BE2C (cell line): ENCODE data around the gene C10orf53.

Source experiments
- DNase-seq: peaks from one replicate; pipeline ENCODE4 v3.0.0-alpha.2; 2020
- H3K27me3 ChIP-seq: fragments of 250-450 bp; sonication (Bioruptor Pico); 2 replicates; pipeline ENCODE4 v1.5.1; 2020; ENCODE audit warnings: mild to moderate bottlenecking
- H3K36me3 ChIP-seq: fragments of 250-450 bp; sonication (Bioruptor Pico); 2 replicates; pipeline ENCODE4 v1.5.1; 2020; ENCODE audit warnings: mild to moderate bottlenecking
- H3K4me1 ChIP-seq: fragments of 250-450 bp; sonication (Bioruptor Pico); 2 replicates; pipeline ENCODE4 v1.5.1; 2020
- H3K4me3 ChIP-seq: 2 replicates; pipeline ENCODE4 v1.5.1; 2011; ENCODE audit warnings: low read depth, low read length
- H3K9me3 ChIP-seq: fragments of 250-450 bp; sonication (Bioruptor Pico); 2 replicates; pipeline ENCODE4 v1.5.1; 2020
- CTCF ChIP-seq: IDR thresholded peaks from 2 replicates; pipeline ENCODE4 v1.5.1; 2012; ENCODE audit warnings: mild to moderate bottlenecking, low read depth, low read length

The C10orf53 gene

GRCh38 chr10:49664006-49664841, 15.2 kb upstream of the C10orf53 start:
- no peak for TF ChIP-seq CTCF
- Histone ChIP-seq H3K4me3 (no peak overlapping the region), H3K36me3 (no peaks in the 10 kb centered on the region), H3K27me3 (no peaks in the 10 kb centered on the region), H3K9me3 (no peaks in the 10 kb centered on the region), H3K4me1 (peaks cover 24% of the 10 kb centered on the region)
- DNase-seq: peak; percentile 53

- TF ChIP-seq CTCF: no peak
- Histone ChIP-seq H3K4me1 (peaks cover 24% of the 10 kb centered on the region), H3K36me3 (no peaks in the 10 kb centered on the region), H3K9me3 (no peaks in the 10 kb centered on the region), H3K27me3 (no peaks in the 10 kb centered on the region), H3K4me3 (no peak overlapping the region)
- DNase-seq: no peak
Observed at GRCh38 chr10:49664842-49665355, 14.6 kb upstream of the C10orf53 start.

- Histone ChIP-seq H3K4me1 (peaks cover 24% of the 10 kb centered on the region), H3K36me3 (no peaks in the 10 kb centered on the region), H3K4me3 (no peak overlapping the region), H3K9me3 (no peaks in the 10 kb centered on the region), H3K27me3 (no peaks in the 10 kb centered on the region)
- TF ChIP-seq CTCF: no peak
- DNase-seq: no peak
Observed at GRCh38 chr10:49666054-49666615, 13.3 kb upstream of the C10orf53 start.

GRCh38 chr10:49666685-49667084, 12.8 kb upstream of the C10orf53 start:
- no peak overlapping the region for H3K4me3 ChIP-seq
- DNase-seq: no peak
- peaks cover 24% of the 10 kb centered on the region for H3K4me1 ChIP-seq
- H3K27me3 ChIP-seq: no peaks in the 10 kb centered on the region
- H3K36me3 ChIP-seq: no peaks in the 10 kb centered on the region
- TF ChIP-seq CTCF: no peak
- H3K9me3 ChIP-seq: no peaks in the 10 kb centered on the region

- no peak for TF ChIP-seq CTCF
- DNase-seq: no peak
- Histone ChIP-seq H3K36me3 (no peaks in the 10 kb centered on the region), H3K4me3 (no peak overlapping the region), H3K4me1 (peaks cover 24% of the 10 kb centered on the region), H3K9me3 (no peaks in the 10 kb centered on the region), H3K27me3 (no peaks in the 10 kb centered on the region)
Observed at GRCh38 chr10:49667991-49668390, 11.5 kb upstream of the C10orf53 start.

- no peak for DNase-seq
- Histone ChIP-seq H3K4me3 (no peak overlapping the region), H3K36me3 (no peaks in the 10 kb centered on the region), H3K27me3 (no peaks in the 10 kb centered on the region), H3K4me1 (peaks cover 20% of the 10 kb centered on the region), H3K9me3 (no peaks in the 10 kb centered on the region)
- TF ChIP-seq CTCF: no peak
Observed at GRCh38 chr10:49668684-49669083, 10.8 kb upstream of the C10orf53 start.
